H9 (cell line): ENCODE data around the gene IL12A. TPM values are rescaled to one million over a fixed set of nuclear protein-coding genes. Genes with fewer than 3 reads are reported as not detected.

Experiments used
- DNase-seq: peaks from one replicate; pipeline ENCODE4 v3.0.0-alpha.2; 2017
- H2AFZ ChIP-seq: one replicate; pipeline ENCODE4 v1.6.1; 2013; ENCODE audit warnings: mild to moderate bottlenecking, low read length, control low read depth, moderate library complexity
- H2AK5ac ChIP-seq: 2 replicates; pipeline ENCODE4 v1.6.1; 2013; ENCODE audit warnings: low read length, control low read depth, mixed read lengths; ENCODE audit not compliant: insufficient read length
- H2BK120ac ChIP-seq: one replicate; pipeline ENCODE4 v1.6.1; 2013; ENCODE audit warnings: low read depth, mild to moderate bottlenecking, low read length, control low read depth, inconsistent platforms; ENCODE audit not compliant: poor library complexity, severe bottlenecking
- H2BK12ac ChIP-seq: 2 replicates; pipeline ENCODE4 v1.6.1; 2013; ENCODE audit warnings: low read length, control low read depth, mixed read lengths, low read depth; ENCODE audit not compliant: insufficient read length
- H2BK15ac ChIP-seq: 2 replicates; pipeline ENCODE4 v1.6.1; 2013; ENCODE audit warnings: low read depth, low read length, control low read depth
- H2BK20ac ChIP-seq: one replicate; pipeline ENCODE4 v1.6.1; 2013; ENCODE audit warnings: low read depth, mild to moderate bottlenecking, low read length, control low read depth, inconsistent platforms; ENCODE audit not compliant: poor library complexity, severe bottlenecking
- H2BK5ac ChIP-seq: 2 replicates; pipeline ENCODE4 v1.6.1; 2013; ENCODE audit warnings: low read length, control low read depth, mixed read lengths; ENCODE audit not compliant: insufficient read length
- H3K14ac ChIP-seq: 2 replicates; pipeline ENCODE4 v1.6.1; 2013; ENCODE audit warnings: low read length, control low read depth; ENCODE audit not compliant: insufficient read depth
- H3K18ac ChIP-seq: 2 replicates; pipeline ENCODE4 v1.6.1; 2013; ENCODE audit warnings: low read depth, mild to moderate bottlenecking, mixed read lengths, low read length, control low read depth; ENCODE audit not compliant: insufficient read length
- H3K23ac ChIP-seq: 2 replicates; pipeline ENCODE4 v1.6.1; 2013; ENCODE audit warnings: low read length, control low read depth, mixed read lengths, low read depth; ENCODE audit not compliant: insufficient read length
- H3K23me2 ChIP-seq: 2 replicates; pipeline ENCODE4 v1.6.1; 2013; ENCODE audit warnings: low read depth, mild to moderate bottlenecking, mixed read lengths, low read length, control low read depth; ENCODE audit not compliant: insufficient read length, poor library complexity, severe bottlenecking
- H3K27ac ChIP-seq: 2 replicates; pipeline ENCODE4 v1.5.1; 2013; ENCODE audit warnings: low read length, control low read depth, mixed read lengths, low read depth; ENCODE audit not compliant: insufficient read length
- H3K27me3 ChIP-seq: 2 replicates; pipeline ENCODE4 v1.6.1; 2013; ENCODE audit warnings: low read length, control low read depth, inconsistent platforms; ENCODE audit not compliant: insufficient read depth
- H3K4ac ChIP-seq: 2 replicates; pipeline ENCODE4 v1.6.1; 2013; ENCODE audit warnings: low read depth, mild to moderate bottlenecking, control low read depth, inconsistent platforms, low read length, moderate library complexity
- H3K4me1 ChIP-seq: 2 replicates; pipeline ENCODE4 v1.6.1; 2013; ENCODE audit warnings: low read length, control low read depth, inconsistent platforms; ENCODE audit not compliant: insufficient read depth
- H3K4me2 ChIP-seq: 2 replicates; pipeline ENCODE4 v1.6.1; 2013; ENCODE audit warnings: low read length, control low read depth, mixed read lengths; ENCODE audit not compliant: insufficient read length, insufficient read depth
- H3K56ac ChIP-seq: 2 replicates; pipeline ENCODE4 v1.6.1; 2013; ENCODE audit warnings: low read depth, mild to moderate bottlenecking, mixed read lengths, low read length, control low read depth; ENCODE audit not compliant: insufficient read length
- H3K79me1 ChIP-seq: 2 replicates; pipeline ENCODE4 v1.6.1; 2013; ENCODE audit warnings: low read depth, mild to moderate bottlenecking, moderate library complexity, low read length, control low read depth, inconsistent platforms; ENCODE audit not compliant: insufficient read depth, poor library complexity, severe bottlenecking
- H3K79me2 ChIP-seq: 2 replicates; pipeline ENCODE4 v1.6.1; 2013; ENCODE audit warnings: low read length, control low read depth, inconsistent platforms; ENCODE audit not compliant: insufficient read depth
- H3K9ac ChIP-seq: 2 replicates; pipeline ENCODE4 v1.6.1; 2013; ENCODE audit warnings: low read length, control low read depth, mixed read lengths; ENCODE audit not compliant: insufficient read length; ENCODE audit errors: extremely low read depth
- H3K9me3 ChIP-seq: one replicate; pipeline ENCODE4 v1.6.1; 2013; ENCODE audit warnings: low read depth, low read length, inconsistent platforms; ENCODE audit not compliant: control insufficient read depth
- H3T11ph ChIP-seq: one replicate; pipeline ENCODE4 v1.6.1; 2013; ENCODE audit warnings: mild to moderate bottlenecking, low read length, control low read depth, inconsistent platforms
- H4K20me1 ChIP-seq: one replicate; pipeline ENCODE4 v1.6.1; 2013; ENCODE audit not compliant: control insufficient read depth, insufficient read length, insufficient read depth
- H4K5ac ChIP-seq: 2 replicates; pipeline ENCODE4 v1.6.1; 2013; ENCODE audit warnings: low read depth, mild to moderate bottlenecking, mixed read lengths, low read length, control low read depth; ENCODE audit not compliant: insufficient read length
- H4K8ac ChIP-seq: replicated peaks from 2 replicates; pipeline ENCODE4 v1.6.1; 2013; ENCODE audit warnings: low read length, control low read depth, mixed read lengths, low read depth; ENCODE audit not compliant: insufficient read length
- H4K91ac ChIP-seq: 2 replicates; pipeline ENCODE4 v1.6.1; 2013; ENCODE audit warnings: low read depth, mild to moderate bottlenecking, moderate library complexity, mixed read lengths, low read length, control low read depth; ENCODE audit not compliant: insufficient read length
- H3K27ac Mint-ChIP-seq, 3 experiments: 2 replicates in 2 of 3; 3 replicates in 1 of 3; pipeline ENCODE4 v1.8.0; 2020 to 2021; ENCODE audit warnings: mixed read lengths in 3 of 3, mild to moderate bottlenecking in 1 of 3, moderate library complexity in 1 of 3
- H3K27me3 Mint-ChIP-seq: 2 replicates; pipeline ENCODE4 v1.8.0; 2021; ENCODE audit warnings: low read depth, mild to moderate bottlenecking, moderate library complexity, mixed read lengths
- H3K36me3 Mint-ChIP-seq, 3 experiments: 2 replicates in 2 of 3; 3 replicates in 1 of 3; pipeline ENCODE4 v1.8.0; 2020 to 2021; ENCODE audit warnings: low read depth in 3 of 3, mixed read lengths in 3 of 3; ENCODE audit not compliant: insufficient read depth in 1 of 3
- H3K4me1 Mint-ChIP-seq, 2 experiments: 2 replicates each; pipeline ENCODE4 v1.8.0; 2020; ENCODE audit warnings: mixed read lengths in 2 of 2
- H3K4me3 Mint-ChIP-seq, 2 experiments: 2 replicates in 1 of 2; 3 replicates in 1 of 2; pipeline ENCODE4 v1.8.0; 2020 to 2021; ENCODE audit warnings: mild to moderate bottlenecking in 2 of 2, mixed read lengths in 2 of 2, moderate library complexity in 1 of 2
- H3K9me3 Mint-ChIP-seq, 2 experiments: 2 replicates in 1 of 2; 3 replicates in 1 of 2; pipeline ENCODE4 v1.8.0; 2020; ENCODE audit warnings: mild to moderate bottlenecking in 2 of 2, mixed read lengths in 2 of 2, moderate library complexity in 1 of 2
- CTCF ChIP-seq: fragments of 200-600 bp; sonication (generic); conservative IDR thresholded peaks from 3 replicates; pipeline ENCODE4 v1.8.0; 2021; ENCODE audit warnings: antibody characterized with exemption, mild to moderate bottlenecking
- WGBS: extraction: QIAGEN DNeasy Blood & Tissue Kit; methylation state at CpG from one replicate; pipeline ENCODE4 v1.1.7; 2013; ENCODE audit warnings: missing lambda C conversion rate, low lambda C conversion rate, mixed read lengths; ENCODE audit not compliant: insufficient read length; ENCODE audit errors: extremely low coverage; 5-methylcytosine and 5-hydroxymethylcytosine counted together
- total RNA-seq: library from RNA; stranded (reverse); gene quantifications from 2 replicates; pipeline ENCODE4 v1.2.1, GENCODE V29; 2021

The IL12A gene
- total RNA-seq, 1 experiment from 2014 or later: 0.50 TPM

- H3K23ac ChIP-seq: no peak overlapping the region
- Mint-ChIP-seq H3K4me3 (no peak overlapping the region), H3K27ac (no peak overlapping the region), H3K9me3 (no peaks in the 10 kb centered on the region; a peak in 1 of 5 replicates), H3K4me1 (0 out of 4 replicates have a peak, but pooled peaks cover 0 to 4% of the 10 kb centered on the region in 2 experiments), H3K36me3 (no peaks in the 10 kb centered on the region), H3K27me3 (no peaks in the 10 kb centered on the region; the same call in none of the 2 replicates)
- no peak overlapping the region for H2AK5ac ChIP-seq
- H3K27ac ChIP-seq: no peak overlapping the region
- no peak overlapping the region for H2BK15ac ChIP-seq
- H4K20me1 ChIP-seq: no peaks in the 10 kb centered on the region
- no peak overlapping the region for H2BK12ac ChIP-seq
- H2BK120ac ChIP-seq: no peak overlapping the region
- H3K23me2 ChIP-seq: no peaks in the 10 kb centered on the region
- no peak overlapping the region for H3K18ac ChIP-seq
- no peak for DNase-seq
- H3K9ac ChIP-seq: no peak overlapping the region
- H2AFZ ChIP-seq: no peak overlapping the region
- no peak overlapping the region for H4K8ac ChIP-seq
- WGBS: no CpG with 5 or more reads among the region's 7 CpGs
- H3K79me2 ChIP-seq: no peaks in the 10 kb centered on the region
- no peaks in the 10 kb centered on the region for H3K4me1 ChIP-seq
- no peak overlapping the region for H4K5ac ChIP-seq
- H2BK5ac ChIP-seq: no peak overlapping the region
- H3K14ac ChIP-seq: no peak overlapping the region; the same call in 1 of the 2 replicates
- H3K4ac ChIP-seq: no peak overlapping the region
- no peak overlapping the region for H2BK20ac ChIP-seq
- H3K9me3 ChIP-seq: no peaks in the 10 kb centered on the region
- no peak overlapping the region for H4K91ac ChIP-seq
- no peak overlapping the region for H3K4me2 ChIP-seq
- no peak for TF ChIP-seq CTCF
- H3T11ph ChIP-seq: no peak overlapping the region
- H3K27me3 ChIP-seq: no peaks in the 10 kb centered on the region
- H3K56ac ChIP-seq: no peak overlapping the region
- H3K79me1 ChIP-seq: no peaks in the 10 kb centered on the region
These were observed 17.3 kb upstream of the IL12A start for GRCh38 chr3:159971311-159971710.
